Endothelial cell of umbilical vein (primary cell): ENCODE results near the gene OLFML2A. TPM values are rescaled to one million over a fixed set of nuclear protein-coding genes. Genes with fewer than 3 reads are reported as not detected.

Experiments
- BruUV-seq: library from RNA; stranded (reverse); fragments of 400-500 nt; replicated peaks from 2 replicates; lab custom pipeline; 2021; lab: Mats Ljungman, UMichigan
- CTCF ChIA-PET: fragments of 300-600, 350-600 bp; sonication (Branson Sonifier 250); formaldehyde crosslinking; loops from one replicate; lab custom pipeline; 2021; ENCODE audit warnings: antibody characterized with exemption, inconsistent platforms; lab: Charles Lee
- POLR2A ChIA-PET: fragments of 300-600, 350-600 bp; sonication (Branson Sonifier 250); formaldehyde crosslinking; loops from one replicate; lab custom pipeline; 2021; ENCODE audit warnings: antibody characterized with exemption, inconsistent platforms; lab: Charles Lee
- DNase-seq: peaks from one replicate; pipeline ENCODE4 v3.0.0-alpha.2; 2011; ENCODE audit warnings: low read depth, low spot score
- FAIRE-seq: peaks from 2 replicates; lab custom pipeline; 2011; peaks lifted over from hg19 to GRCh38; lab: Jason Lieb, UNC
- H2AFZ ChIP-seq: 2 replicates; pipeline ENCODE4 v1.6.0; 2012; ENCODE audit warnings: low read depth, low read length, control low read depth, inconsistent platforms
- H3K27ac ChIP-seq: 2 replicates; pipeline ENCODE4 v1.5.1; 2011; ENCODE audit warnings: low read depth, mild to moderate bottlenecking, control low read depth, low read length, moderate library complexity; ENCODE audit not compliant: insufficient read depth
- H3K27me3 ChIP-seq, 2 experiments: 2 replicates each; pipeline versions ENCODE4 v1.6.0 to v1.6.1; 2011; ENCODE audit warnings: low read length in 2 of 2, mixed read lengths in 1 of 2; ENCODE audit not compliant: control insufficient read depth in 2 of 2, insufficient read depth in 2 of 2
- H3K36me3 ChIP-seq, 2 experiments: 2 replicates in 1 of 2; 3 replicates in 1 of 2; pipeline ENCODE4 v1.5.1; 2011; ENCODE audit warnings: low read length in 2 of 2, mild to moderate bottlenecking in 1 of 2, moderate library complexity in 1 of 2; ENCODE audit not compliant: control insufficient read depth in 2 of 2, insufficient read depth in 2 of 2; ENCODE audit errors: extremely low read depth in 1 of 2
- H3K4me1 ChIP-seq: 3 replicates; pipeline ENCODE4 v1.5.1; 2011; ENCODE audit warnings: mild to moderate bottlenecking, low read length; ENCODE audit not compliant: control insufficient read depth, insufficient read depth; ENCODE audit errors: extremely low read depth
- H3K4me2 ChIP-seq: 2 replicates; pipeline ENCODE4 v1.6.1; 2011; ENCODE audit warnings: low read length, control low read depth, mixed read lengths; ENCODE audit not compliant: insufficient read depth
- H3K4me3 ChIP-seq, 3 experiments: fragments of 200-600 bp in 1 of 3; sonication (generic), shearing (Covaris generic) in 1 of 3; replicated peaks in 1 of 3; 2 replicates each; pipeline ENCODE4 v1.5.1; 2011 to 2016; ENCODE audit warnings: control low read depth in 3 of 3, low read length in 3 of 3, mild to moderate bottlenecking in 2 of 3, inconsistent platforms in 1 of 3, low read depth in 1 of 3, moderate library complexity in 1 of 3; ENCODE audit not compliant: insufficient read depth in 1 of 3
- H3K79me2 ChIP-seq: 2 replicates; pipeline ENCODE4 v1.6.0; 2012; ENCODE audit warnings: low read length, inconsistent platforms; ENCODE audit not compliant: control insufficient read depth, insufficient read depth
- H3K9ac ChIP-seq: replicated peaks from 2 replicates; pipeline ENCODE3; 2011; ENCODE audit warnings: low read length, control low read depth; ENCODE audit not compliant: insufficient read depth; ENCODE audit errors: extremely low read depth
- H3K9me1 ChIP-seq: replicated peaks from 3 replicates; pipeline ENCODE4 v1.6.0; 2011; ENCODE audit warnings: mild to moderate bottlenecking, low read length; ENCODE audit not compliant: control insufficient read depth, insufficient read depth; ENCODE audit errors: extremely low read depth
- H3K9me3 ChIP-seq: replicated peaks from 2 replicates; pipeline ENCODE4 v1.5.1; 2012; ENCODE audit warnings: low read length, inconsistent platforms; ENCODE audit not compliant: control insufficient read depth, insufficient read depth
- H4K20me1 ChIP-seq: replicated peaks from 2 replicates; pipeline ENCODE3; 2011; ENCODE audit warnings: mild to moderate bottlenecking, low read length; ENCODE audit not compliant: control insufficient read depth, insufficient read depth; ENCODE audit errors: extremely low read depth
- CTCF ChIP-seq, 2 donors: IDR thresholded peaks; 1 replicate in 1 of 2; 2 replicates in 1 of 2; pipeline ENCODE4 v1.5.1; 2011; ENCODE audit warnings: low read length in 2 of 2, mild to moderate bottlenecking in 2 of 2, moderate library complexity in 2 of 2, control low read depth in 1 of 2, inconsistent platforms in 1 of 2, low read depth in 1 of 2; ENCODE audit not compliant: insufficient read depth in 1 of 2; ENCODE audit errors: extremely low read depth in 1 of 2
- EZH2 ChIP-seq: IDR thresholded peaks from 2 replicates; pipeline ENCODE4 v1.6.1; 2012; ENCODE audit warnings: borderline replicate concordance, low read depth, mild to moderate bottlenecking, moderate library complexity, low read length, inconsistent platforms; ENCODE audit not compliant: severe bottlenecking
- FOS ChIP-seq: IDR thresholded peaks from 2 replicates; pipeline ENCODE4 v1.6.1; 2011; ENCODE audit warnings: mild to moderate bottlenecking, low read length, moderate library complexity, borderline replicate concordance; ENCODE audit not compliant: insufficient read depth
- GATA2 ChIP-seq: IDR thresholded peaks from 2 replicates; pipeline ENCODE4 v1.7.0; 2011; ENCODE audit warnings: low read depth, mild to moderate bottlenecking, moderate library complexity, mixed read lengths, low read length; ENCODE audit not compliant: insufficient read length, insufficient read depth
- JUN ChIP-seq: IDR thresholded peaks from 2 replicates; pipeline ENCODE4 v1.6.1; 2011; ENCODE audit warnings: borderline replicate concordance, low read depth; ENCODE audit not compliant: insufficient read length, insufficient read depth
- MAX ChIP-seq: IDR thresholded peaks from 2 replicates; pipeline ENCODE4 v1.6.1; 2011; ENCODE audit not compliant: insufficient read depth, insufficient read length
- MYC ChIP-seq: IDR thresholded peaks from one replicate; pipeline ENCODE4 v1.6.1; 2011; ENCODE audit warnings: mild to moderate bottlenecking, low read depth, low read length
- POLR2A ChIP-seq: IDR thresholded peaks from 2 replicates; pipeline ENCODE4 v1.6.1; 2012; ENCODE audit warnings: low read depth, mild to moderate bottlenecking, control low read depth, low read length
- POLR2AphosphoS5 ChIP-seq: IDR thresholded peaks from 2 replicates; pipeline ENCODE4 v1.6.1; 2012; ENCODE audit warnings: low read depth, mild to moderate bottlenecking, control low read depth, low read length, moderate library complexity; ENCODE audit not compliant: insufficient read depth
- dilution Hi-C: fragments of 300-500 bp; cut with MboI; formaldehyde crosslinking; loops from one replicate; pipeline ENCODE4 v1.15.0; 2019; ENCODE audit warnings: low sequenced_read_pairs; ENCODE audit not compliant: extremely low pct_ligation_motif_present
- intact Hi-C: fragments of 100-400 bp; cut with micrococcal nuclease; formaldehyde crosslinking; loops from one replicate; pipeline ENCODE4 v1.10.0; 2022
- polyA plus RNA-seq, 4 experiments: library from polyadenylated mRNA; depleted of rRNA in 3 of 4; stranded (reverse) in 3 of 4; unstranded in 1 of 4; fragments of >200 nt; gene quantifications; 2 replicates each; pipeline versions ENCODE4 v1.2.1 to v1.2.3, GENCODE V29; 2011 to 2012; ENCODE audit warnings: missing spikeins in 1 of 4
- total RNA-seq: library from RNA; stranded (reverse); gene quantifications from 2 replicates; pipeline ENCODE4 v1.2.3, GENCODE V29; 2021

OLFML2A gene
- total and polyA plus RNA-seq, 2 donors (not counting 3 experiments of a cell fraction or from before 2014, with no cell fraction given) = 0.92 to 1.1 TPM

- no peaks in the 10 kb centered on the region for H4K20me1 ChIP-seq
- intact Hi-C loops = no loop called here
- H3K79me2 ChIP-seq = no peaks in the 10 kb centered on the region
- H3K36me3 ChIP-seq = no peaks in the 10 kb centered on the region
- H3K4me1 ChIP-seq = peaks cover 7% of the 10 kb centered on the region
- H3K9me3 ChIP-seq = no peaks in the 10 kb centered on the region
- no peak for FAIRE-seq
- dilution Hi-C loops = no loop called here
- no peaks in the 10 kb centered on the region for H3K9me1 ChIP-seq
- ChIA-PET CTCF (no interaction called here), POLR2A (no interaction called here)
- BruUV-seq = no TSS peak
- H3K9ac ChIP-seq = no peak overlapping the region
- no peak overlapping the region for H3K4me3 ChIP-seq
- no peak for TF ChIP-seq POLR2AphosphoS5
- TF ChIP-seq CTCF (IDR thresholded peaks at IDR 0.05; ENCODE audit: extremely low read depth in 1 of 2, insufficient read depth in 1 of 2, low read depth in 1 of 2, low read length in 2 of 2) = no peak
- TF ChIP-seq FOS = no peak
- no peak for TF ChIP-seq EZH2
- TF ChIP-seq MYC = no peak
- no peak for TF ChIP-seq MAX
- no peak for TF ChIP-seq GATA2
- TF ChIP-seq JUN = no peak
- no peak for TF ChIP-seq POLR2A
- no peak overlapping the region for H3K4me2 ChIP-seq
- no peak overlapping the region for H3K27ac ChIP-seq
- DNase-seq = no peak
- no peaks in the 10 kb centered on the region for H3K27me3 ChIP-seq
- H2AFZ ChIP-seq = no peak overlapping the region
Observed at GRCh38 chr9:124730772-124731171, 46.2 kb upstream of the OLFML2A start.
